Mesothelial cell of epicardium (in vitro differentiated cells): ENCODE data around the gene SLC9A9. TPM values are rescaled to one million over a fixed set of nuclear protein-coding genes. Genes with fewer than 3 reads are reported as not detected.

Experiments used
- DNase-seq, 2 experiments: peaks; one replicate each; pipeline ENCODE4 v3.0.0; 2021; ENCODE audit warnings: low spot score in 2 of 2; ENCODE audit not compliant: unreplicated experiment in 2 of 2
- H3K27ac Mint-ChIP-seq: 2 replicates; pipeline ENCODE4 v1.8.0; 2021; ENCODE audit warnings: mixed read lengths
- H3K27me3 Mint-ChIP-seq: 2 replicates; pipeline ENCODE4 v1.8.0; 2021; ENCODE audit warnings: low read depth, mixed read lengths
- H3K36me3 Mint-ChIP-seq: 2 replicates; pipeline ENCODE4 v1.8.0; 2021; ENCODE audit warnings: mixed read lengths
- H3K4me1 Mint-ChIP-seq: 2 replicates; pipeline ENCODE4 v1.8.0; 2021; ENCODE audit warnings: mixed read lengths
- H3K4me3 Mint-ChIP-seq: 2 replicates; pipeline ENCODE4 v1.8.0; 2021; ENCODE audit warnings: mild to moderate bottlenecking, moderate library complexity, mixed read lengths
- H3K9me3 Mint-ChIP-seq: 2 replicates; pipeline ENCODE4 v1.8.0; 2021; ENCODE audit warnings: mixed read lengths
- total RNA-seq: library from RNA; stranded (reverse); gene quantifications from 3 replicates; pipeline ENCODE4 v1.2.1, GENCODE V29; 2021
- TF ChIP-seq, protein P1 (sequence below): fragments of 200-600 bp; sonication (generic); IDR thresholded peaks from one replicate; pipeline ENCODE4 v1.5.0; 2021; ENCODE audit warnings: antibody characterized with exemption; ENCODE audit not compliant: unreplicated experiment

The SLC9A9 gene
- total RNA-seq, 1 donor from 2014 or later: 2.7 TPM

DNA sequence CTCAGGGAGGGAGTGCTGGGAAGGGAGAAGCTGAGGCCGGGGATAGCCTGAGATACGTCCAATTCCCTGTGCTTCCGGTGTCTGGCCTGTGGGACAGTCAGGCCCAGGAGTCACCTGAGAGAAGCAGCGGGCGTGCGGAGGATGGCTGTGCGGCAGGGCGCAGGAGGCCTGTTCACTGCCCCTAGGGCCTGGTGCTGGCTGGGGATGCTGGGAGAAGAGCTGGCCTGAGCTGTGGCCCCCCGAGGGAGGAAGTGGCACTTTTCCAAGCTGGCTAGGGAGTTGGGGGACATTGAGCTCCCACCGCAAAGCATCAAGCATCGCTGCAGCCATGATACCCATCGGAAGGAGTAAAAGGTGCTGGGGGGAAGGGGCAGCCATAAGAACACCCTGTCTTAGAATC lies 619.9 kb downstream of the SLC9A9 start:
- TF ChIP-seq, protein P1, sequence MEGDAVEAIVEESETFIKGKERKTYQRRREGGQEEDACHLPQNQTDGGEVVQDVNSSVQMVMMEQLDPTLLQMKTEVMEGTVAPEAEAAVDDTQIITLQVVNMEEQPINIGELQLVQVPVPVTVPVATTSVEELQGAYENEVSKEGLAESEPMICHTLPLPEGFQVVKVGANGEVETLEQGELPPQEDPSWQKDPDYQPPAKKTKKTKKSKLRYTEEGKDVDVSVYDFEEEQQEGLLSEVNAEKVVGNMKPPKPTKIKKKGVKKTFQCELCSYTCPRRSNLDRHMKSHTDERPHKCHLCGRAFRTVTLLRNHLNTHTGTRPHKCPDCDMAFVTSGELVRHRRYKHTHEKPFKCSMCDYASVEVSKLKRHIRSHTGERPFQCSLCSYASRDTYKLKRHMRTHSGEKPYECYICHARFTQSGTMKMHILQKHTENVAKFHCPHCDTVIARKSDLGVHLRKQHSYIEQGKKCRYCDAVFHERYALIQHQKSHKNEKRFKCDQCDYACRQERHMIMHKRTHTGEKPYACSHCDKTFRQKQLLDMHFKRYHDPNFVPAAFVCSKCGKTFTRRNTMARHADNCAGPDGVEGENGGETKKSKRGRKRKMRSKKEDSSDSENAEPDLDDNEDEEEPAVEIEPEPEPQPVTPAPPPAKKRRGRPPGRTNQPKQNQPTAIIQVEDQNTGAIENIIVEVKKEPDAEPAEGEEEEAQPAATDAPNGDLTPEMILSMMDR: no peak
- no peak for DNase-seq
- no peak overlapping the region for H3K4me3 Mint-ChIP-seq
- peaks cover 3% of the 10 kb centered on the region for H3K4me1 Mint-ChIP-seq
- no peaks in the 10 kb centered on the region for H3K36me3 Mint-ChIP-seq
- no peak overlapping the region for H3K27ac Mint-ChIP-seq
- peaks cover 5% of the 10 kb centered on the region for H3K9me3 Mint-ChIP-seq
- peaks cover 5% of the 10 kb centered on the region for H3K27me3 Mint-ChIP-seq

DNA sequence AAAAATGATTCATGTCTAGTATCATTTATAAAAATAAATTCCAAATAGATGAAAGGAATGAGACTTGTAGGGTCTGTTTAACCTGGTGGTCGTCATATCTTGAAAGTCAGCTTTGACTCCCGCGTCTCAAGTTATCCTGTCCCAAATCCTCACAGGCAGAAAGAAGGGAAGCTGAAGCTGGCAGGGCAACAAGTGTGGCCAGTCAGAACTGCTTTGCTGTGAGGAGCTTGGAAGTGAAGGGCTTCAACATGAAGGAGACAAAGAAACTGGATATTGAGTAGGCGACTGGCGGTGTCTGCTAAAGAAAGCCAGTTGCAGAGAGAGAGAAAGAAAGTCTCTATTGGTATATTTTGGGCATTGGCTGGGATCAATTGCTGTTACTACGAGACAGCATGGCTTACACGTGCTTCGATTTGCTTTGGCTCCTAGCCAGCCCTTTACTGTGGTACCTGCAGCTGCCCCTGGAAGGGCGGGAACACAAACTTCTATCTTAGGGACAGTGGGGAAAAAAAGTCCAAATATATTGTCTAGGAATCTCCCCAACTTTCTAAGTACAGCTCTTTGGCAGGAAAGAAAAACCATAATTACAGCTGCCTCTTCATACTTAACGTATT lies 621.5 kb downstream of the SLC9A9 start:
- TF ChIP-seq, protein P1: no peak
- Mint-ChIP-seq H3K4me3 (no peak overlapping the region), H3K27me3 (peaks cover 5% of the 10 kb centered on the region), H3K9me3 (no peaks in the 10 kb centered on the region), H3K36me3 (no peaks in the 10 kb centered on the region), H3K4me1 (peaks cover 8% of the 10 kb centered on the region), H3K27ac (no peak overlapping the region)
- DNase-seq: no peak

DNA sequence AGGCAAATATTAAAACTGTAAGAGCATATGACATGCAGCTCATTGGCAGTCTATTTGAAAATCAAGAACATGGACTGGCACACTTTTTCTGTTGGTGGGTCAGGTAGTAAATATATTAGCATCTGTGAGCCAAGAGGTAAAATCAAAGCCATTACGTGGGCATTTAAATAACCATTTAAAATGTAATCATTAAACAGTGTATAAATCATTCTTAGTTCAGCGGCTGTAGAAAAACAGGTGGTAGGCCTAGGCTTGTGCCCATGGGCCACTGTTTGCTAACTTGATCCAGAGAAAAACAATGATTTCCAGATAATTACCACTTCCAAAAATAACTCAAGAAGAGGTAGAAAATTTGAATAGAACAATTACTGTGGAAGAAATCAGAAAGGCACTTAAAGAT lies 623.6 kb downstream of the SLC9A9 start:
- no peak for DNase-seq
- Mint-ChIP-seq H3K4me3 (no peak overlapping the region), H3K27me3 (peaks cover 10% of the 10 kb centered on the region), H3K4me1 (peaks cover 10% of the 10 kb centered on the region), H3K36me3 (no peaks in the 10 kb centered on the region), H3K9me3 (no peaks in the 10 kb centered on the region), H3K27ac (no peak overlapping the region)
- TF ChIP-seq, protein P1: no peak

DNA sequence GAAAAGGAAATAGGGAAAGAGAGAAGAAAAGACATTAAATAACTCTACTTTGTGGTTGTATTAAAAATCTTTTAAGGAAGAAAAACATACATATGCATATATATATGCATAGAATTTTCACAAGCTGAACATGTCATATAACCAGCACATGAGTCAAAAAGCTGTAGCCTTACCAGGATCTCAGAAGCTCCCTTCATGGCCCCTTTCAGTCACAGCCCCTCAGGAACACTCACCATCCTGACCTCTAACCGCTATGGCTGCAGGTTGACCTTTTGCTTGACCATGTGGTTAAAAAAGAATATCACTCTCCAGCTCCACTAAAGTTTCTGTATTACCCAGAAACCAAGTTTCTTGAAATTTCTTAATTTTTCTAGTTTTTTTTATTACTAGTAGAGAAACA lies 625.3 kb downstream of the SLC9A9 start:
- Mint-ChIP-seq H3K36me3 (no peaks in the 10 kb centered on the region), H3K27me3 (peaks cover 14% of the 10 kb centered on the region), H3K27ac (no peak overlapping the region), H3K4me3 (no peak overlapping the region), H3K4me1 (peaks cover 10% of the 10 kb centered on the region), H3K9me3 (no peaks in the 10 kb centered on the region)
- DNase-seq: no peak
- TF ChIP-seq, protein P1: no peak

DNA sequence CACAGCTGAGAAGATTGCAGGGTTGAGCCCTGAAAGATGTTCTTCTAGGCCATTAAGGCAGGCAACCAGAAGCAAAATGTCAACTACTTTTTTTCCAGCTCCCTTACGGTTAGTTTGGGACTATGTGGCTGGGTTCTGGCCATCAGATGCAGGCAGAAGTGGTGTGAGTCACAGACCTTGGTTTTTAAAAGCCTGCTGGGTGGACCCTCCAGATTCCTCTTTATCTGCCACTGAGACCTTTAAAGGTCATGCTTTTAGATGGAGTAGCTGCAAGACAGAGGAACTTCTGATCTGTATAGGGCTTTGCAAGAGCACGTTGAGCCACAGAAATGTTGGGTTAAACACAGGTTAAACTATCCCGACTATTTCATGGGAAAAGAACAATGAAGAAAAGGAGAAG lies 625.8 kb downstream of the SLC9A9 start:
- Mint-ChIP-seq H3K9me3 (no peaks in the 10 kb centered on the region), H3K4me3 (no peak overlapping the region), H3K27me3 (peaks cover 14% of the 10 kb centered on the region), H3K4me1 (peaks cover 10% of the 10 kb centered on the region), H3K27ac (no peak overlapping the region), H3K36me3 (no peaks in the 10 kb centered on the region)
- TF ChIP-seq, protein P1: no peak
- DNase-seq: no peak

DNA sequence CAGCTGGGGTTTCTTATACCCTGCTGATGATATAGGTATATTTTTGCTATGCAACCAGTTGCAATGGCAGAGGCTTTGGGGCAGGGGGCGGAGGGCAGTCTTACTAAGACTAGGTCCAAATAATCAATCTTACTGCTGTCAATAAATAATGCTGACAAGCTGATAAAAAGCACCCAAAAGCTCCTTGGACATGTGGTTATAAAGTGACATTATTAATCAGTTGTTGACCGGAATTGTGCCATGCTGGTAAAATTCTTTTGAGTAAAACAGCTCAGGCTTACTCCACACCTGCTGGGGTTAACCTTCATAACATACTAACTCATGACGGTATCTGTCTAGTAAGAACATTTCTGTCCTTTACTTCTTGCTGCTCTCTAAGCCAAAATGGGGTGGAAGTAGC lies 626.8 kb downstream of the SLC9A9 start:
- H3K4me3 Mint-ChIP-seq: no peak overlapping the region
- no peak for DNase-seq
- H3K27me3 Mint-ChIP-seq: peaks cover 14% of the 10 kb centered on the region
- TF ChIP-seq, protein P1: no peak
- peaks cover 13% of the 10 kb centered on the region for H3K4me1 Mint-ChIP-seq
- no peak overlapping the region for H3K27ac Mint-ChIP-seq
- H3K9me3 Mint-ChIP-seq: no peaks in the 10 kb centered on the region
- H3K36me3 Mint-ChIP-seq: no peaks in the 10 kb centered on the region
